Left hindlimb (tissue), 1 donor: ENCODE data around the gene XPO6.

Experiments used
- DNase-seq: peaks from one replicate; pipeline ENCODE4 v3.0.0-alpha.2; 2018

XPO6 gene

GRCh38 chr16:28110074-28110473, 101.7 kb downstream of the XPO6 start:
- no peak for DNase-seq

GRCh38 chr16:28108590-28109247, 103.0 kb downstream of the XPO6 start:
- DNase-seq = no peak

GRCh38 chr16:28107232-28107631, 104.5 kb downstream of the XPO6 start:
- no peak for DNase-seq

- DNase-seq = no peak
Observed at GRCh38 chr16:28106467-28107215, 105.1 kb downstream of the XPO6 start.

- no peak for DNase-seq
Observed at GRCh38 chr16:28105954-28106353, 105.8 kb downstream of the XPO6 start.

- DNase-seq = no peak
Observed at GRCh38 chr16:28105297-28105696, 106.5 kb downstream of the XPO6 start.

- no peak for DNase-seq
Observed at GRCh38 chr16:28104404-28104803, 107.4 kb downstream of the XPO6 start.

GRCh38 chr16:28103516-28104170, 108.1 kb downstream of the XPO6 start:
- DNase-seq = no peak

- no peak for DNase-seq
Observed at GRCh38 chr16:28101533-28101890, 110.3 kb downstream of the XPO6 start.

GRCh38 chr16:28100810-28101532, 110.8 kb downstream of the XPO6 start:
- no peak for DNase-seq

GRCh38 chr16:28098959-28099945, 112.5 kb downstream of the XPO6 start:
- no peak for DNase-seq

GRCh38 chr16:28098171-28098958, 113.4 kb downstream of the XPO6 start:
- DNase-seq = no peak

GRCh38 chr16:28096983-28097899, 114.5 kb downstream of the XPO6 start:
- DNase-seq = no peak

GRCh38 chr16:28093385-28093725, 118.4 kb downstream of the XPO6 start:
- no peak for DNase-seq

- DNase-seq = no peak
Observed at GRCh38 chr16:28092721-28093384, 118.9 kb downstream of the XPO6 start.

- DNase-seq = no peak
Observed at GRCh38 chr16:28091656-28092055, 120.1 kb downstream of the XPO6 start.

GRCh38 chr16:28090646-28091377, 121.0 kb downstream of the XPO6 start:
- DNase-seq = peak; percentile 14

- DNase-seq = peak; percentile 8
Observed at GRCh38 chr16:28089992-28090365, 121.8 kb downstream of the XPO6 start.
